ENCODE measurements around the gene LZTR1. TPM values are rescaled to one million over a fixed set of nuclear protein-coding genes. Genes with fewer than 3 reads are reported as not detected.

LZTR1 gene
- total and polyA plus RNA-seq, 2 experiments from 2014 or later: 9.2 to 39.9 TPM

- H3K79me2 ChIP-seq (replicated peaks; ENCODE audit: insufficient read depth): no peaks in the 10 kb centered on the region
- peak overlapping the region; percentile 82 for H3K4me2 ChIP-seq
- 0 out of 2 replicates have a peak, but pooled peaks cover 3% of the 10 kb centered on the region for H4K20me1 ChIP-seq (replicated peaks; ENCODE audit: insufficient read depth)
- H3K36me3 ChIP-seq (ENCODE audit: insufficient read depth): no peaks in the 10 kb centered on the region
- peaks cover 69% of the 10 kb centered on the region for H3K27me3 Mint-ChIP-seq (ENCODE audit: insufficient read depth, low read depth, poor library complexity)
- H3K4me1 ChIP-seq (ENCODE audit: insufficient read depth): peaks cover 3% of the 10 kb centered on the region; the same call in 1 of the 2 replicates
- peak overlapping the region; percentile 55 for H3K4me3 ChIP-seq
- H3K36me3 Mint-ChIP-seq (ENCODE audit: low read depth): no peaks in the 10 kb centered on the region; the same call in 2 of the 3 replicates
- H3K27me3 ChIP-seq (ENCODE audit: insufficient read depth): peaks cover 71% of the 10 kb centered on the region
- H3K4me3 Mint-ChIP-seq: peak overlapping the region; percentile 78
- no peak overlapping the region for H3K27ac ChIP-seq (ENCODE audit: low read depth)
- no peaks in the 10 kb centered on the region for H3K9me2 ChIP-seq (ENCODE audit: insufficient read depth)
- ATAC-seq (no peak), DNase-seq (ENCODE audit: low spot score) (no peak)
- no peak for TF ChIP-seq ZNF462 (CRISPR knock-in tag; IDR thresholded peaks at IDR 0.05)
- no peak for TF ChIP-seq ZNF331 (CRISPR knock-in tag; IDR thresholded peaks at IDR 0.05; ENCODE audit: low read depth)
- no peak for TF ChIP-seq JUNB (IDR thresholded peaks at IDR 0.05; ENCODE audit: unreplicated experiment)
- peak; percentile 76 for TF ChIP-seq EZH2 (IDR thresholded peaks at IDR 0.05; ENCODE audit: low read depth, unreplicated experiment)
- TF ChIP-seq ETS1 (IDR thresholded peaks at IDR 0.05): no peak
- no peak for TF ChIP-seq POLR2AphosphoS5 (IDR thresholded peaks at IDR 0.05; ENCODE audit: low read depth)
- no peak for TF ChIP-seq REST (IDR thresholded peaks at IDR 0.05; ENCODE audit: unreplicated experiment)
- peaks cover 22% of the 10 kb centered on the region for H3K4me1 Mint-ChIP-seq
- H3K27ac Mint-ChIP-seq: no peak overlapping the region
- 0 out of 2 replicates have a peak overlapping the region, but pooled peaks have one; percentile 18 for H2AFZ ChIP-seq
- 0 out of 3 replicates have a peak, but pooled peaks cover 2% of the 10 kb centered on the region for H3K9me3 Mint-ChIP-seq
- H3F3A ChIP-seq (replicated peaks; ENCODE audit: low read depth): no peaks in the 10 kb centered on the region
Measured at GRCh38 chr22:20964090-20964798, 17.9 kb upstream of the LZTR1 start.
